Activated T-cell treated with anti-CD3 and anti-CD28 coated beads for 1 hour (primary cell): ENCODE data around the gene HMGCL.
"Not testable (repeated sequence)": the region's sequence is repeated elsewhere in the genome, so short reads cannot be mapped to it uniquely, and the experiment has no call there.

Experiments
- DNase-seq: peaks from one replicate; pipeline ENCODE4 v3.0.0-alpha.2; 2020; ENCODE audit warnings: low read depth

Gene HMGCL

GRCh38 chr1:23826590-23826989 is 1.4 kb upstream of the HMGCL start:
- DNase-seq = not testable (repeated sequence)

DNA sequence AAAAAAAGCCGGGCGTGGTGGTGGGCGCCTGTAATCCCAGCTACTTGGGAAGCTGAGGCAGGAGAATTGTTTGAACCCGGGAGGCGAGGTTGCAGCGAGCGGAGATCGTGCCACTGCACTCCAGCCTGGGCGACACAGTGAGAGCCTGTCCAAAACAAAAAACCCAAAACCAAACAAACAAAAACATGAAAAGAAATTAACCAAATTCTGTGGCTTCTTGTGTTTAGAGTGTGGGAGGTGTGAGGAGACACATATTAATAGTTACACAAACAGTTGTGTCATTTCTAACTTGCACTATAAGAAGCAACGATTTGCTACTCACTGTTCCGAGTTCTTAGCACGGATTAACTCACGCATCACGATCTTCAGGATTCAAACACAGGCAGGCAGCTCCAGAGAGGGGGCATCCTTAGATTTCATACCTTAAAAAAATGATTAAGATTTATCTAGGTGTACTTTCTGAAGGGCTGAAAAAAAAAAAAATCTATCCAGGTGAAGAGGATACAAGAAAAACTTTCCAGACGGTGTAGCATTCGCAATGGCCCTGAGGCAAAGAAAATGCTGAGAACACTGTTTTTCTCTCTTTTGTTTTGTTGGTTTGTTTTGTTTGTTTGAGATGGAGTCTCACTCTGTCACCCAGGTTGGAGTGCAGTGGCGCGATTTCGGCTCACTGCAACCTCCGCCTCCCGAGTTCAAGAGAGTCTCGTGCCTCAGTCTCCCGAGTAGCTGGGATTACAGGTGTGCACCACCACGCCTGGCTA is 713 bp upstream of the HMGCL start:
- DNase-seq = no peak

GRCh38 chr1:23824711-23825075 is 536 bp downstream of the HMGCL start:
- DNase-seq = no peak

GRCh38 chr1:23823767-23824166 is 1.5 kb downstream of the HMGCL start:
- no peak for DNase-seq

- no peak for DNase-seq
Measured at GRCh38 chr1:23817633-23818032, 7.6 kb downstream of the HMGCL start.

DNA sequence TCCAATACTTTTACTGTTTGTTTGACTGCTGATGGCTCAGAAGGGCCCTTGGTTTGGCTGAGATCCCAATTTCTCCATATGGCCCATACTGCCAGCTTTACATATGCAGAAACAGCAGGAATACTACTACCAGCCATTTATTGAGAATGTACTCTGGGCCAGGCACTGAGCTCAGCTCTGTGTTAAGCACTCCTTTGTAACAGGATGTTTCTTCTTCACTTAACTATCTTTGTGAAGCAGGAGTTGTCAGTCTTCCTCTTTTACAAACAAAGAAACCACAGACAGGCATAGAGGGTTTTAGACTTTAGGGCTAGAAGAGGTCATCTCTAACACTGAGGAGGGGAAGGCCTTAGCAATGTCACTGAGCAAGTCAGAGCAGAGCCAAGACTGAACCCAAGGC is 8.3 kb downstream of the HMGCL start:
- no peak for DNase-seq

DNA sequence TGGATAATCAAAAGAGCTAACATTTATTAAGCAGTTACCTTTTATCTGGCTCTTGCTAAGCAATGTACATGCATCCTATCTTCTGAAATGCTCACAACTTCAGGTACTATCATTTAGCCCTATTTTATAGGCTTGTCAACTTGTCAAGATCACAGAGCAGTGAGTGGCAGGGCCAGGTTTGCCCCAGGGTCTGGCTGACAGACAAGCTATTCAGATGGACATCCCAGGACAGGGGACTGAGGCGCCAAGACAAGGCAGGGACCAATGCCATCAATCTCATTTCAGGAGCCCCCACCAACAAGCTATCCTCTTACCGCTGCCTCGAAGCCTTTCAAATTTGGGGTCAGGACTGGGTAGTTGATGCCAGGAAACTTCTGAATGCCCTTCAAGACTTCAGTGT is 8.9 kb downstream of the HMGCL start:
- no peak for DNase-seq

DNA sequence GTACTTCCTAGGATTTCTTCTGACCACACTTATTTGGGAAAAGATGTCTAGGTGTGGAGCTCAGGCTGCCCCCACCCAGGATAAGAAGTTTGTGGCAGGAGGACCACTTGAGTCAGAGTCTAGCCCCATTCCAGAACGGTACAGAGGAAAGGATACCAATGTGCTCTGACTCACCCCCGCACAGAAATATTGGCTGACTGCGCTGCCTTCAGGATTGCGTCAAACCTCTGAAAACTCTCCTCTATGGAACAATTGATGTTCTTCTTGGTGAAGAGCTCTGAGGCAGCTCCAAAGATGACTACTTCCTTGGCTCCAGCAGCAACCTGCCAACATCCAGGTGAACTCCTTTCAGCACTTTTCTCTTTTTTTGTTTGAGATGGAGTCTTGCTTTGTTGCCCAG is 11.2 kb downstream of the HMGCL start:
- no peak for DNase-seq

DNA sequence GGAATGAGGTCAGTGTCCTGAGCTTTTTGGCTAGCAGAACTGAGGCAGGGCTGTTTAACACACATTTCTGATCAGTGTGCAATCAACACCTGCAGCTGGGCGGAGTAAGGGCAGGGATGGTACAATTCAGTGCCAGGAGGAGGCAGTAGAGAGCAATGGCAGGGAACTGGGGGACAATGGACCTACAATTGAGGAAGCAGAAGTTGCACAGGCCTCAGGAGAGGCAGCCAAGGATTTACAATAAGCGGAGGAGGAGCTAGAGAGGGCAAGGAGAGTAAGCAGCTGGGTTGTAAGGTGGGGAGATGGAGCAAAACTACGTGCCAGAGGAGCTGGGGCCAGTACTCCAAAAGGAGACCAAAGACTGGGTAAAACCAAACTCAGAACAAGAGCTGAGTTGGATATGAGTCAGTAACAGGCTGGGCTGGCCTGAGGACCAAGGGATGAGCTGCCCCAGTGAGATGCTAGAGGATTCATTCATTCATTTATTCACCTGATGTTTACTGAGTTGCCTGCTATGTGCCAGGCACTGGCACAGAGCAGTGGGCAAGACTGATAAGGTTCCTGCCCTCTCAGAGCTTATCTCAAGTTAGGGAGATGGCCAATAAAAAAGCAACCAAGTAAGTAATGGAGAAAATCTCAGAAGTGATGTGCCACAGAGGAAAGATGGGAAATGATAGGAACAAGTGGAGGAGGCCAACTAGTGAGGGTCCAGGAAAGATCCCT is 14.2 kb downstream of the HMGCL start:
- no peak for DNase-seq

DNA sequence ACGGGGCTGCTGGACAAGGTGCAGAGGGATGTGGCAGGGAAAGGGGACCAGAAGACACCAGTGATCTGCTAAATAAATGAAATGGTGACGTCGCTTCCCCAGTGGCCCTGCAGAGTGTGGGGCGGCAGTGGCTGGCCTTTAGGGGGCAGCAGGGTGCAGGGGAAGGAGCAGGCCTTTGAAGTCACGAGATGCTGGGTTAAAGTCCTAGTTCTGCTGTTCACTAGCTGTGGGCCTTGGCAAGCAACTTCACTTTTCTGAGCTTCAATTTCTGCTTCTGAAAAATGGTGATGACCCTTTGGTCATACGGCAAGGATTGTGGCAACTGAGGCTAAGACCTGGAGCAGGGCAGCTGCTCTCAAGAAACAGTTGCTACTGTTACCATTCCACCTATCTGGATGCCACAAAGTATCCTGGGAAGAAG is 15.5 kb downstream of the HMGCL start:
- DNase-seq = peak; percentile 76

GRCh38 chr1:23807453-23807852 is 17.8 kb downstream of the HMGCL start:
- DNase-seq = no peak

DNA sequence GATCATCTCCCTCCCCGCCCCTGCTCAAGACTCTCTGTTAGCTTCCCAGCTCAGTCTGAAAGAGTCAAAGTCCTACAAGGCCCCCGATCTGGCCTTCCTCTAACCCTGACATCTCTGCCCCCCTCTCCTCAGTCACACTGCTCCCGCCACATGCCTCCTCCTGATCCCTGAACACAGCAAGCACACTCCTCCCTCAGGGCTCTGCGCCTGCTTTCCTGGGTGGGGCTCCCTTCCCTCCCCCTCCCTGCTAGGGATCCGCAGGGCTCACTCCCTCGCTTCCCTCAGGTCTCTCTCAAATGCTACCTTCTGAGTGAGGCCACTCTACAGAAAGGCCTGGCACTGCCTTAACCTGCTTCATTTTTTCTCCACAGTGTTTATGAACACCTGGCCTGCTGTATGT is 18.9 kb downstream of the HMGCL start:
- no peak for DNase-seq

GRCh38 chr1:23805025-23805424 is 20.2 kb downstream of the HMGCL start:
- DNase-seq = no peak

DNA sequence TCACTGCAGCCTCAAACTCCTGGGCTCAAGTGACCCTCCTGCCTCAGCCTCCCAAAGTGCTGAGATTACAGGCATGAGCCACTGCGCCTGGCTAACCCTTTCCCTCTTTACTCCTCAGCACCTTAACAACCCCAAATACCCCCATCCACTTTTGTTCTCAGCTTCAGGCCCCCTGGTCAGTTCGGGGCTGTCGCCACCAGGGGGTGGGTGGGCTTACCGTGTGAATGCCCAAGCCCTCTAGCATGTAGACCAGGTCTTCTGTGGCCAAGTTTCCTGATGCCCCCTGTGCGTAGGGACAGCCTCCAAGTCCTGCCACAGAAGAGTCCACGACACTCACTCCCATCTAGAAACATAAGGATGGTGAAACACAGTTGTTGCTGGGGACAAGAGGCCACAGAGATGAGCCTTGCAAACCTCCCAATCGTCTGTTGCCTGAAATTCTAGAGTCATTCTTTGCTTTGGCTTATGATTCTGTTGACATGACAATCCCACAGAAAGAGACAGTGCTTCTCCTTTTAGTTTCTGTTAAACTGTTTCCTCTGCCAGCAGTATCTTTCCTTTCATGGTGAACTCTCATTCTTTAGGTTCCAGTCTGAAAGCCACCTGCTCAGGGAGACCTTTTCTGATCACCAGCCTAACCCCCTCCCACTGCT is 20.9 kb downstream of the HMGCL start:
- no peak for DNase-seq

DNA sequence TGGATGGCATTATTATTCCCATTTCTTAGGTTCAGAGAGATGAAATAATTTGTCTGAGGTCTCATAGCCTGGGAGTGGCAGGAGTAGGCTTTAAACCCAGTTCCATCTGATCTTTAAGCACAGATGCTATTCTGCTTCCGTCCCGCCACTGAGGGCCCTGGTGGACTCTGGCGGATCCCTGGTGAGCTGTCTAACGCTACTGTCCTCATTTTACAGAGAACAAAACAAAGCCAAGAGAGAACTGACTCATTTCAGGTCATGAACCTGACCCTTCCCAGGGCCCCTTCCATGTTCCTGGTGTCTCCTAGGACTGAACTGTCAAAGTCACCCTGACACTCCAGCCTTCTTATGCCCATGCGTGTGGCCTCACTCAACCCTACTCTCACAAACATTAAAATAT is 21.6 kb downstream of the HMGCL start:
- DNase-seq = no peak

DNA sequence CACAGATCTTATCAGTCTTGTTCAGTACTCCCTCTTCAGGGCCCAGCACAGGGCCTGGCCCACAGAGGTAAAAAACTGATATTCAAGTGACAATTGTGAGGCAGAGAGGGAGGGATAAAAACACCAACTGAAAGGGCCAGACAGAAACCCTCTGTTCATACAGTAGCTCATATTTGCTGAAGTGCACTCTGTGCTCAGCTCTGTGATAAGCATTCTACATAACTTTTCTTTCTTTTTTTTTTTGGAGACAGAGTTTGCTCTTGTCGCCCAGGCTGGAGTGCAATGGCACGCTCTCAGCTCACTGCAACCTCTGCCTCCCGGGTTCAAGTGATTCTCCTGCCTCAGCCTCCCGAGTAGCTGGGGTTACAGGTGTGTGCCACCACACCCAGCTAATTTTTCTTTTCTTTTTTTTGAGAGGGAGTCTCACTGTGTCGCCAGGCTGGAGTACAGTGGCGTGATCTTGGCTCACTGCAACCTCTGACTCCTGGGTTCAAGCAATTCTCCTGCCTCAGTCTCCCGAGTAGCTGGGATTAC is 22.4 kb downstream of the HMGCL start:
- not testable (repeated sequence) for DNase-seq

GRCh38 chr1:23801876-23802275 is 23.4 kb downstream of the HMGCL start:
- DNase-seq = no peak

- no peak for DNase-seq
Measured at GRCh38 chr1:23801338-23801748, 23.9 kb downstream of the HMGCL start.

- peak; percentile 98 for DNase-seq
Measured at GRCh38 chr1:23800400-23801337, 24.6 kb downstream of the HMGCL start, which contains the start of gene GALE. TSS of gene GALE (minus strand) at chr1:23800754. CDS start at chr1:23799007, 1,747 bp downstream.

DNA sequence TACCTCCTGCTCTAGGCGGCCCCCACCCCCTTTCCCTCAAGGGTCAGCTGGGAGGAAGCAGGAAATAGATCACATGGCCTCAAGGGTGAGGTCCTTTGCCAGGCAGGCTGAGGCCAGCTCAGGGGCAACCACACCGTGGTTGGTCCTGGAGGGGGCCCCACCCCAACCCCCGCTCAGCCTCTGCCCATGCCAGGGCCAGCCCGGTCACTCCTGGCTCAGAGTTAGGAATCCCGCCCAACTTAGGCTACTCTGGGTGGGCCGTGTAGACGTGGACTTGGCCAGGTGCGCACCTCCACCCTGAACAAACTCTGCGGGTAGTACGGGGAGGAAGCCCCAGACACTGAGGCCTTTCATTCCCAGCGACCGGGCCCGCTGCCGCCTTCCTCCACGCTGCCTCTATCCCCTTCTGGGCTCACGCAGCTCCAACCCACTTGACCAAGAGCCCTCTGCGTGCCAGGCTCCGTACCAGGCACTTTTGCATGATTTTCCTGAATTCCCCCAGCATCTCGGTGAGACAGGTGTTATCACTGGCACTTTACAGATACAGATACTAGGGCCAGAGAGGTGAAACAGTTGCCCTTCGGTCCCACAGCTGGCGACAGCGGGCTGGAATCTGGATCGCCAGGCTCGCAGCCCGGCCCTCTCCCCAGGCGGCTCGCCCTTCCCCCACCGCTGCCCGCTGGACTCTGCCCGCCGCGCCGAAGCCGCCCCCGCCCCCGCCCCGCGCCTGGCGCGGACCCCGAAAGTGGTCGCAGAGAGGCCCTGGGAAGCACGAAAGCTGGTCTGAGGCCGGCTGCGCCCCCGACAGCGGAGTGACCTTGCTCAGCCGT is 25.4 kb downstream of the HMGCL start:
- no peak for DNase-seq

GRCh38 chr1:23799255-23799569 is 26.0 kb downstream of the HMGCL start:
- DNase-seq = no peak
